MM.1S (cell line): ENCODE data around the gene EHHADH.

Experiments
- DNase-seq: peaks from one replicate; pipeline ENCODE4 v3.0.0-alpha.2; 2015
- H2AFZ ChIP-seq: fragments of 300-600 bp; sonication (generic); 2 replicates; pipeline ENCODE4 v1.6.0; 2016; ENCODE audit warnings: antibody characterized with exemption, low read length
- H3F3A ChIP-seq: fragments of 300-600 bp; sonication (generic); 2 replicates; pipeline ENCODE4 v1.6.1; 2016; ENCODE audit warnings: mild to moderate bottlenecking, antibody characterized with exemption, low read length, moderate library complexity, mixed read lengths; ENCODE audit not compliant: insufficient read depth
- H3K27ac ChIP-seq: fragments of 300-600 bp; sonication (generic); 2 replicates; pipeline ENCODE4 v1.5.1; 2016; ENCODE audit warnings: mild to moderate bottlenecking, low read length
- H3K27me3 ChIP-seq: fragments of 300-600 bp; sonication (generic); replicated peaks from 2 replicates; pipeline ENCODE4 v1.6.0; 2016; ENCODE audit warnings: low read length; ENCODE audit not compliant: insufficient read depth
- H3K36me3 ChIP-seq: fragments of 300-600 bp; sonication (generic); replicated peaks from 2 replicates; pipeline ENCODE4 v1.6.1; 2016; ENCODE audit warnings: mild to moderate bottlenecking, low read length, mixed read lengths; ENCODE audit not compliant: insufficient read depth
- H3K4me1 ChIP-seq: fragments of 300-600 bp; sonication (generic); 2 replicates; pipeline ENCODE4 v1.6.1; 2016; ENCODE audit warnings: low read length, mixed read lengths
- H3K4me2 ChIP-seq: fragments of 300-600 bp; sonication (generic); 2 replicates; pipeline ENCODE4 v1.6.0; 2016; ENCODE audit warnings: low read depth, low read length
- H3K4me3 ChIP-seq: fragments of 300-600 bp; sonication (generic); 2 replicates; pipeline ENCODE4 v1.5.1; 2016; ENCODE audit warnings: low read length, mixed read lengths
- H3K79me2 ChIP-seq: fragments of 300-600 bp; sonication (generic); 2 replicates; pipeline ENCODE4 v1.6.1; 2016; ENCODE audit warnings: mixed run types, low read length, mixed read lengths
- H3K9ac ChIP-seq: fragments of 300-600 bp; sonication (generic); 2 replicates; pipeline ENCODE4 v1.6.1; 2016; ENCODE audit warnings: low read length, mixed read lengths
- H3K9me2 ChIP-seq: fragments of 300-600 bp; sonication (generic); replicated peaks from 2 replicates; pipeline ENCODE4 v1.6.1; 2016; ENCODE audit warnings: mild to moderate bottlenecking, low read length, mixed read lengths; ENCODE audit not compliant: insufficient read depth
- H3K9me3 ChIP-seq: fragments of 300-600 bp; sonication (generic); replicated peaks from 2 replicates; pipeline ENCODE4 v1.6.1; 2016; ENCODE audit warnings: mild to moderate bottlenecking, low read length, mixed read lengths; ENCODE audit not compliant: insufficient read depth
- H4K20me1 ChIP-seq: fragments of 300-600 bp; sonication (generic); 2 replicates; pipeline ENCODE4 v1.6.1; 2016; ENCODE audit warnings: mild to moderate bottlenecking, low read length, moderate library complexity, mixed read lengths; ENCODE audit not compliant: insufficient read depth
- EZH2 ChIP-seq: fragments of 300-600 bp; sonication (generic); optimal IDR thresholded peaks from 2 replicates; pipeline ENCODE3; 2017; ENCODE audit warnings: low read depth, mild to moderate bottlenecking, antibody characterized with exemption, low read length, mixed read lengths
- EZH2phosphoT487 ChIP-seq: fragments of 300-600 bp; sonication (generic); IDR thresholded peaks from 2 replicates; pipeline ENCODE4 v1.6.1; 2018; ENCODE audit warnings: antibody characterized with exemption, low read length
- TF ChIP-seq, protein P1 (sequence below): fragments of 300-600 bp; sonication (generic); IDR thresholded peaks from 2 replicates; pipeline ENCODE4 v1.5.1; 2016; ENCODE audit warnings: antibody characterized with exemption, low read length, mixed read lengths

EHHADH gene

DNA sequence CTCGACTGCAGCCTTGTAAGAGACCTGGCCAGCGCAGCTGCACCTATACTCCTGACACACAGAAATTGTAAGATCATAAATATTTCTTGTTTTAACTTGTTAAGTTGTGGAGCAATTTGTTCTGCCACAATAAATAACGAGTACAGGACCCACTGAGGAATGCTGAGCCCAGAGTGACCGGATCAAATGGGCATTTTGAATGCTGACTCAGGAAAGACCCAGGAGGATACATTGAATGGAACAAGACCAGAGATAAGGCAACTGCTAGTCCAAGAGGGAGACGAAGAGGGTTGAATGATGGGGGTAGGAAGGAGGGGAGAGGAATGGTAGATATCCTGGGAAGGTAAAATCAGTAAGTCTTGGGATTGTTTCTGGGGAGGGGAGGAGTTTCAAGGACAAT lies 92.1 kb downstream of the EHHADH start:
- no peak overlapping the region for H2AFZ ChIP-seq
- no peaks in the 10 kb centered on the region for H3K36me3 ChIP-seq
- no peak overlapping the region for H3K27ac ChIP-seq
- H3K4me3 ChIP-seq, result no peak overlapping the region
- H3K9me2 ChIP-seq, result no peaks in the 10 kb centered on the region
- H3K9ac ChIP-seq, result no peak overlapping the region
- H3F3A ChIP-seq, result no peaks in the 10 kb centered on the region
- no peaks in the 10 kb centered on the region for H3K79me2 ChIP-seq
- no peak for DNase-seq
- TF ChIP-seq EZH2, result no peak
- TF ChIP-seq, protein P1, sequence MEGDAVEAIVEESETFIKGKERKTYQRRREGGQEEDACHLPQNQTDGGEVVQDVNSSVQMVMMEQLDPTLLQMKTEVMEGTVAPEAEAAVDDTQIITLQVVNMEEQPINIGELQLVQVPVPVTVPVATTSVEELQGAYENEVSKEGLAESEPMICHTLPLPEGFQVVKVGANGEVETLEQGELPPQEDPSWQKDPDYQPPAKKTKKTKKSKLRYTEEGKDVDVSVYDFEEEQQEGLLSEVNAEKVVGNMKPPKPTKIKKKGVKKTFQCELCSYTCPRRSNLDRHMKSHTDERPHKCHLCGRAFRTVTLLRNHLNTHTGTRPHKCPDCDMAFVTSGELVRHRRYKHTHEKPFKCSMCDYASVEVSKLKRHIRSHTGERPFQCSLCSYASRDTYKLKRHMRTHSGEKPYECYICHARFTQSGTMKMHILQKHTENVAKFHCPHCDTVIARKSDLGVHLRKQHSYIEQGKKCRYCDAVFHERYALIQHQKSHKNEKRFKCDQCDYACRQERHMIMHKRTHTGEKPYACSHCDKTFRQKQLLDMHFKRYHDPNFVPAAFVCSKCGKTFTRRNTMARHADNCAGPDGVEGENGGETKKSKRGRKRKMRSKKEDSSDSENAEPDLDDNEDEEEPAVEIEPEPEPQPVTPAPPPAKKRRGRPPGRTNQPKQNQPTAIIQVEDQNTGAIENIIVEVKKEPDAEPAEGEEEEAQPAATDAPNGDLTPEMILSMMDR, result no peak
- no peak for TF ChIP-seq EZH2phosphoT487
- no peaks in the 10 kb centered on the region for H4K20me1 ChIP-seq
- no peaks in the 10 kb centered on the region for H3K27me3 ChIP-seq
- H3K9me3 ChIP-seq, result no peaks in the 10 kb centered on the region
- H3K4me1 ChIP-seq, result no peaks in the 10 kb centered on the region
- no peak overlapping the region for H3K4me2 ChIP-seq

DNA sequence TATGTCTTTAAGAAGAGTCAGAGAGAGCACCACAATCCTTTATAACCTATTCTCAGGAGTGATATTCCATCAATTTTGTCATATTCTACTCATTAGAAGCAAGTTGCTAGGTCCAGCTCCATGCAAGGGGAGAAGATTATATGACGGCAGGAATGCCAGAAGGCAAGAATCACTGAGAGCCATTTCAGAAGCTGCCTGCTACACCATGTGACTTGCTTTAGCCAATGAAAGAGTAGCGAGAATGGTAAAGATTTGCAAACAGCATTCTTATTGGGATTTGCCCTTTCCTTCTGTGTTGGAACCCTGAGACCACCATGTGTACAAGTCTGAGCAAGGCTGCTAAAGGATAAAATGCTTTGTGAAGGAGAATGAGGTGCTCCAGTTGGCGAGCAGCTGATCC lies 96.5 kb downstream of the EHHADH start:
- DNase-seq, result no peak
- H3K9me2 ChIP-seq, result no peaks in the 10 kb centered on the region
- no peaks in the 10 kb centered on the region for H3K27me3 ChIP-seq

DNA sequence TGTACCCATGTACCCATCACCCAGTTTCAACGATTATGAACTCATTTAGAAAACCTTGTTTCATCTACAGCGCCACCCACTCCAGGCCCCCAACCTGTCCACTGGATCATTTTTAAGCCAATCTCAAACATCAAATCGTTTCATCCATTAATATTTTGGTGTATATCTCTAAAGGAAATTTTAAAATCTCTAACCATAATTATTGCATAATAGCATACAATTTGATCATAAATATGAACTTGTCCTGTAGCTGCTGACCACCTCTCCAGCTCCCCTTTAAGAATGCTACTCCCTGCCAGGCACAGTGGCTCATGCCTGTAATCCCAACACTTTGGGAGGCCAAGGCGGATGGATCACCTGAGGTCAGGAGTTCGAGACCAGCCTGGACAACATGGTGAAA lies 98.2 kb downstream of the EHHADH start:
- H3K4me3 ChIP-seq, result no peak overlapping the region
- H3K27me3 ChIP-seq, result 0 out of 2 replicates have a peak, but pooled peaks cover 9% of the 10 kb centered on the region
- TF ChIP-seq EZH2phosphoT487 (no peak), EZH2 (no peak)
- TF ChIP-seq, protein P1, result no peak
- no peak overlapping the region for H3K9ac ChIP-seq
- H3K79me2 ChIP-seq, result 0 out of 2 replicates have a peak, but pooled peaks cover under 1% of the 10 kb centered on the region
- H2AFZ ChIP-seq, result no peak overlapping the region
- peaks cover 12% of the 10 kb centered on the region for H3F3A ChIP-seq
- H4K20me1 ChIP-seq, result no peaks in the 10 kb centered on the region
- no peaks in the 10 kb centered on the region for H3K9me3 ChIP-seq
- H3K4me2 ChIP-seq, result no peak overlapping the region
- H3K4me1 ChIP-seq, result 0 out of 2 replicates have a peak, but pooled peaks cover 8% of the 10 kb centered on the region
- no peak for DNase-seq
- no peak overlapping the region for H3K27ac ChIP-seq
- no peaks in the 10 kb centered on the region for H3K36me3 ChIP-seq
- no peaks in the 10 kb centered on the region for H3K9me2 ChIP-seq

More for the DNA sequence above, 96.5 kb downstream of the EHHADH start:
- Histone ChIP-seq H3K4me3 (no peak overlapping the region), H3K27ac (no peak overlapping the region), H3K9me3 (no peaks in the 10 kb centered on the region), H3K4me1 (no peaks in the 10 kb centered on the region), H2AFZ (no peak overlapping the region), H3K79me2 (no peaks in the 10 kb centered on the region), H3K36me3 (no peaks in the 10 kb centered on the region), H3F3A (peaks cover 6% of the 10 kb centered on the region; the same call in 1 of the 2 replicates), H3K9ac (no peak overlapping the region), H3K4me2 (no peak overlapping the region), H4K20me1 (no peaks in the 10 kb centered on the region)
- TF ChIP-seq EZH2phosphoT487 (no peak), EZH2 (no peak)
- TF ChIP-seq, protein P1, result no peak
